Spleen (tissue), 7 donors: ENCODE results near the gene PPP1R14B.

Experiments
- POLR2A ChIP-seq, 3 donors: fragments of 450-650 bp; IDR thresholded peaks; one replicate each; pipeline ENCODE4 v1.5.1; 2017; ENCODE audit warnings: antibody characterized with exemption in 3 of 3, mild to moderate bottlenecking in 1 of 3
- POLR2AphosphoS5 ChIP-seq, 3 donors: sonication (generic); formaldehyde crosslinking; IDR thresholded peaks; one replicate each; pipeline ENCODE4 v1.5.1; 2017; ENCODE audit warnings: antibody characterized with exemption in 3 of 3
- TF ChIP-seq, protein P1 (sequence below), 11 experiments: fragments of 200-600 bp in 7 of 11; fragments of 450-650 bp in 4 of 11; sonication (generic) in 4 of 11; IDR thresholded peaks in 8 of 11; conservative IDR thresholded peaks in 3 of 11; 1 replicate in 7 of 11; 2 replicates in 4 of 11; pipeline versions ENCODE4 v1.4.0 to v1.8.0; 2016 to 2021; ENCODE audit warnings: antibody characterized with exemption in 11 of 11, inconsistent platforms in 4 of 11, mild to moderate bottlenecking in 1 of 11
- donor health status: DM: no; HTN: no; CAD: no; lungs with moderate emphysema.
- donor health status: DM: no; HTN: no; CAD: no.
- donor health status: DM: no; HTN: no; CAD: no.

DNA sequence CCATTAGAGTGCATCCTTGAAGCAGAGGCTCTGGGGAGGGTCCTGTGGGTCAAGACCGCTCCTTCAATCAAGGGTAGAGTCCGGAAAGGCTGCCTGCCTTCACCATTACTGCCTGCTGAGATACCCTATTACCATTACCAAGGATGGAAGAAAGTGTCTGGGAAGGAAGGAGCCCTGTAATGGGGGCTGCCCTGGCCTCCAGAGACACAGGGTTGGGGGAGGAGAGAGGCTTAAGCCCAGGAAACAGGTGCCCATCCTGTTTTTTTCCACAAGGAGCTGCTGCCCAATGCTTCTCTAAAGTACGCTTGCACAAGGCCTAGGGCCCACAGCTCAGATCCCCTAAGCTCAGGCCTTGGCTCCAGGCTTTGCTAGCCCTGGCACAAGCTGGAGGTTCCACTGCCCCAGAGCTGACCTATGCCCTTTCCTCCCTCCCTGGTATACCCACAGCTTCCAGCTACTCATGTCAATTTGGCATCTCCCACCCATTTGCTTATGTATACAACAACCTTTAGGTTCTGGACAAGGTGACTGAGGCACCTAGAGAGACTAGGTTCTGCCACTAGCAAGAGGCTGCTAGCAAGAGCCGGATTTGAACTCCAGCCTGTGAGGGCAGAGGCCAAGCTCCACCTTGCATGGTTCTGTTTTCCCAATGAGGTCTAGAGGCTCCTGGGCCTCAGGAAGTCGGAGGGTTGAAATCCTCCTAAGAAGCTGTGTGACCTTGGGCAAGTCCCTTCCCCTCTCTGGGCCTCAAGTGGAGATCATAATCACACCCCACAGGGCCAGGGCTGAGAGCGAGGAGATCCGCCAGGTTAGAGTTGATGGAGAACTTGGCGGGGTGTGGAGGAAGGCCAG is 3.0 kb upstream of the PPP1R14B start:
- no peak for TF ChIP-seq POLR2A (IDR thresholded peaks at IDR 0.05)
- TF ChIP-seq, protein P1, sequence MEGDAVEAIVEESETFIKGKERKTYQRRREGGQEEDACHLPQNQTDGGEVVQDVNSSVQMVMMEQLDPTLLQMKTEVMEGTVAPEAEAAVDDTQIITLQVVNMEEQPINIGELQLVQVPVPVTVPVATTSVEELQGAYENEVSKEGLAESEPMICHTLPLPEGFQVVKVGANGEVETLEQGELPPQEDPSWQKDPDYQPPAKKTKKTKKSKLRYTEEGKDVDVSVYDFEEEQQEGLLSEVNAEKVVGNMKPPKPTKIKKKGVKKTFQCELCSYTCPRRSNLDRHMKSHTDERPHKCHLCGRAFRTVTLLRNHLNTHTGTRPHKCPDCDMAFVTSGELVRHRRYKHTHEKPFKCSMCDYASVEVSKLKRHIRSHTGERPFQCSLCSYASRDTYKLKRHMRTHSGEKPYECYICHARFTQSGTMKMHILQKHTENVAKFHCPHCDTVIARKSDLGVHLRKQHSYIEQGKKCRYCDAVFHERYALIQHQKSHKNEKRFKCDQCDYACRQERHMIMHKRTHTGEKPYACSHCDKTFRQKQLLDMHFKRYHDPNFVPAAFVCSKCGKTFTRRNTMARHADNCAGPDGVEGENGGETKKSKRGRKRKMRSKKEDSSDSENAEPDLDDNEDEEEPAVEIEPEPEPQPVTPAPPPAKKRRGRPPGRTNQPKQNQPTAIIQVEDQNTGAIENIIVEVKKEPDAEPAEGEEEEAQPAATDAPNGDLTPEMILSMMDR (IDR thresholded peaks at IDR 0.05 in 8 of 11, conservative IDR thresholded peaks at IDR 0.05 in 3 of 11), result no peak
- no peak for TF ChIP-seq POLR2AphosphoS5 (IDR thresholded peaks at IDR 0.05)
